Measurements from ENCODE around the gene SLC24A3. TPM values are rescaled to one million over a fixed set of nuclear protein-coding genes. Genes with fewer than 3 reads are reported as not detected.

Gene SLC24A3
- total RNA-seq, 1 donor from 2014 or later, result 0.10 TPM

- Mint-ChIP-seq H3K27ac (ENCODE audit: unreplicated experiment) (no peak overlapping the region), H3K9me3 (ENCODE audit: low read depth) (peaks cover 3% of the 10 kb centered on the region), H3K36me3 (ENCODE audit: low read depth) (no peaks in the 10 kb centered on the region), H3K27me3 (ENCODE audit: low read depth) (peaks cover 6% of the 10 kb centered on the region), H3K4me3 (ENCODE audit: unreplicated experiment) (no peak overlapping the region), H3K4me1 (ENCODE audit: low read depth) (no peaks in the 10 kb centered on the region)
- no peak for DNase-seq (ENCODE audit: low spot score)
- no peak for TF ChIP-seq CTCF (IDR thresholded peaks at IDR 0.05)
Measured at GRCh38 chr20:19415786-19416185, 203.3 kb downstream of the SLC24A3 start.

GRCh38 chr20:19416627-19417026 lies 204.2 kb downstream of the SLC24A3 start:
- peaks cover 7% of the 10 kb centered on the region for H3K9me3 Mint-ChIP-seq (ENCODE audit: low read depth)
- DNase-seq (ENCODE audit: low spot score), result no peak
- no peak overlapping the region for H3K4me3 Mint-ChIP-seq (ENCODE audit: unreplicated experiment)
- H3K36me3 Mint-ChIP-seq (ENCODE audit: low read depth), result peaks cover 1% of the 10 kb centered on the region
- no peaks in the 10 kb centered on the region for H3K4me1 Mint-ChIP-seq (ENCODE audit: low read depth)
- TF ChIP-seq CTCF (IDR thresholded peaks at IDR 0.05), result no peak
- no peak overlapping the region for H3K27ac Mint-ChIP-seq (ENCODE audit: unreplicated experiment)
- peaks cover 6% of the 10 kb centered on the region for H3K27me3 Mint-ChIP-seq (ENCODE audit: low read depth)

- TF ChIP-seq CTCF (IDR thresholded peaks at IDR 0.05), result no peak
- DNase-seq (ENCODE audit: low spot score), result no peak
- Mint-ChIP-seq H3K9me3 (ENCODE audit: low read depth) (peaks cover 7% of the 10 kb centered on the region), H3K4me3 (ENCODE audit: unreplicated experiment) (no peak overlapping the region), H3K27ac (ENCODE audit: unreplicated experiment) (no peak overlapping the region), H3K4me1 (ENCODE audit: low read depth) (no peaks in the 10 kb centered on the region), H3K36me3 (ENCODE audit: low read depth) (peaks cover 1% of the 10 kb centered on the region), H3K27me3 (ENCODE audit: low read depth) (peaks cover 4% of the 10 kb centered on the region)
Measured at GRCh38 chr20:19419396-19419795, 207.0 kb downstream of the SLC24A3 start.

- no peak overlapping the region for H3K4me3 Mint-ChIP-seq (ENCODE audit: unreplicated experiment)
- peaks cover 1% of the 10 kb centered on the region for H3K36me3 Mint-ChIP-seq (ENCODE audit: low read depth)
- peaks cover 2% of the 10 kb centered on the region for H3K27me3 Mint-ChIP-seq (ENCODE audit: low read depth)
- H3K9me3 Mint-ChIP-seq (ENCODE audit: low read depth), result peaks cover 4% of the 10 kb centered on the region
- H3K4me1 Mint-ChIP-seq (ENCODE audit: low read depth), result peaks cover 3% of the 10 kb centered on the region
- no peak for TF ChIP-seq CTCF (IDR thresholded peaks at IDR 0.05)
- H3K27ac Mint-ChIP-seq (ENCODE audit: unreplicated experiment), result no peak overlapping the region
- DNase-seq (ENCODE audit: low spot score), result no peak
Measured at GRCh38 chr20:19423097-19423899, 210.9 kb downstream of the SLC24A3 start.

GRCh38 chr20:19423900-19424620 lies 211.6 kb downstream of the SLC24A3 start:
- Mint-ChIP-seq H3K9me3 (ENCODE audit: low read depth) (peaks cover 4% of the 10 kb centered on the region), H3K4me1 (ENCODE audit: low read depth) (peaks cover 3% of the 10 kb centered on the region), H3K36me3 (ENCODE audit: low read depth) (peaks cover 1% of the 10 kb centered on the region), H3K4me3 (ENCODE audit: unreplicated experiment) (no peak overlapping the region), H3K27me3 (ENCODE audit: low read depth) (peaks cover 2% of the 10 kb centered on the region), H3K27ac (ENCODE audit: unreplicated experiment) (no peak overlapping the region)
- no peak for TF ChIP-seq CTCF (IDR thresholded peaks at IDR 0.05)
- no peak for DNase-seq (ENCODE audit: low spot score)

All from chondrocyte (in vitro differentiated cells).